Parathyroid adenoma (tissue), 2 donors: ENCODE data around the gene MPIG6B.

Experiments
- H2AFZ ChIP-seq: fragments of 300-600 bp; sonication (generic); one replicate; pipeline ENCODE4 v1.7.0; 2017; ENCODE audit warnings: antibody characterized with exemption, mild to moderate bottlenecking
- H3K27ac ChIP-seq: fragments of 300-600 bp; sonication (generic); one replicate; pipeline ENCODE4 v1.7.0; 2017
- H3K27me3 ChIP-seq: fragments of 300-600 bp; sonication (generic); one replicate; pipeline ENCODE4 v1.7.0; 2017; ENCODE audit warnings: low read length; ENCODE audit not compliant: control insufficient read depth, insufficient read depth
- H3K36me3 ChIP-seq: fragments of 300-600 bp; sonication (generic); one replicate; pipeline ENCODE4 v1.7.0; 2017; ENCODE audit warnings: low read length; ENCODE audit not compliant: control insufficient read depth, insufficient read depth
- H3K4me1 ChIP-seq: fragments of 300-600 bp; sonication (generic); one replicate; pipeline ENCODE4 v1.7.0; 2017; ENCODE audit warnings: control low read depth
- H3K4me2 ChIP-seq: fragments of 300-600 bp; sonication (generic); one replicate; pipeline ENCODE4 v1.7.0; 2017; ENCODE audit warnings: low read length
- H3K4me3 ChIP-seq: fragments of 300-600 bp; sonication (generic); one replicate; pipeline ENCODE4 v1.7.0; 2017; ENCODE audit warnings: low read depth, low read length
- H3K79me2 ChIP-seq: fragments of 300-600 bp; sonication (generic); one replicate; pipeline ENCODE4 v1.7.0; 2017; ENCODE audit warnings: control low read depth
- H3K9ac ChIP-seq: fragments of 300-600 bp; sonication (generic); one replicate; pipeline ENCODE4 v1.7.0; 2017; ENCODE audit warnings: mild to moderate bottlenecking
- H3K9me3 ChIP-seq: fragments of 300-600 bp; sonication (generic); one replicate; pipeline ENCODE4 v1.7.0; 2017; ENCODE audit warnings: low read length; ENCODE audit not compliant: control insufficient read depth
- TF ChIP-seq, protein P1 (sequence below): fragments of 300-600 bp; sonication (generic); IDR thresholded peaks from one replicate; pipeline ENCODE4 v1.7.0; 2017; ENCODE audit warnings: antibody characterized with exemption, mild to moderate bottlenecking
- donor health status: primary hyperparathyroidism.

MPIG6B gene

DNA sequence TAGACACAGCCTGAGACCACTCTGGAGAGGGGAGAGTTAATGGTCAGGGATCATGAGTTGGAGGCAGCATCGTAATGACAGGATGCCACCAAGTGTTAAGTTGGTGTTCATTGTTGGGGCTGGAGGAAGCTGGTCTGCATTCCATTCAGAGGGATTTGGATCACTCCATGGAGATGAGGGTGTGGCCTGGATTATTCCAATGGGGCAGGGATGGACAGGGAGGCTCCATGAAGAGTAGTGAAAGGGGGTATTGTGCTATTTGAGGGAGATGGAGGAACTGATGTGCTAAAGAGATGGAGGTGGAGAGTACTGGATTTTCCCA is 40.4 kb downstream of the MPIG6B start:
- Histone ChIP-seq H3K27ac (no peak overlapping the region), H3K9ac (no peak overlapping the region), H3K36me3 (no peaks in the 10 kb centered on the region), H3K4me1 (no peaks in the 10 kb centered on the region), H2AFZ (no peak overlapping the region), H3K9me3 (no peaks in the 10 kb centered on the region), H3K27me3 (no peaks in the 10 kb centered on the region), H3K79me2 (no peaks in the 10 kb centered on the region), H3K4me2 (no peak overlapping the region), H3K4me3 (no peak overlapping the region)
- TF ChIP-seq, protein P1, sequence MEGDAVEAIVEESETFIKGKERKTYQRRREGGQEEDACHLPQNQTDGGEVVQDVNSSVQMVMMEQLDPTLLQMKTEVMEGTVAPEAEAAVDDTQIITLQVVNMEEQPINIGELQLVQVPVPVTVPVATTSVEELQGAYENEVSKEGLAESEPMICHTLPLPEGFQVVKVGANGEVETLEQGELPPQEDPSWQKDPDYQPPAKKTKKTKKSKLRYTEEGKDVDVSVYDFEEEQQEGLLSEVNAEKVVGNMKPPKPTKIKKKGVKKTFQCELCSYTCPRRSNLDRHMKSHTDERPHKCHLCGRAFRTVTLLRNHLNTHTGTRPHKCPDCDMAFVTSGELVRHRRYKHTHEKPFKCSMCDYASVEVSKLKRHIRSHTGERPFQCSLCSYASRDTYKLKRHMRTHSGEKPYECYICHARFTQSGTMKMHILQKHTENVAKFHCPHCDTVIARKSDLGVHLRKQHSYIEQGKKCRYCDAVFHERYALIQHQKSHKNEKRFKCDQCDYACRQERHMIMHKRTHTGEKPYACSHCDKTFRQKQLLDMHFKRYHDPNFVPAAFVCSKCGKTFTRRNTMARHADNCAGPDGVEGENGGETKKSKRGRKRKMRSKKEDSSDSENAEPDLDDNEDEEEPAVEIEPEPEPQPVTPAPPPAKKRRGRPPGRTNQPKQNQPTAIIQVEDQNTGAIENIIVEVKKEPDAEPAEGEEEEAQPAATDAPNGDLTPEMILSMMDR, result no peak

GRCh38 chr6:31764198-31764597 is 41.0 kb downstream of the MPIG6B start:
- no peak overlapping the region for H2AFZ ChIP-seq
- H3K9ac ChIP-seq, result no peak overlapping the region
- H3K9me3 ChIP-seq, result no peaks in the 10 kb centered on the region
- no peaks in the 10 kb centered on the region for H3K4me1 ChIP-seq
- TF ChIP-seq, protein P1, result no peak
- H3K79me2 ChIP-seq, result no peaks in the 10 kb centered on the region
- H3K4me2 ChIP-seq, result no peak overlapping the region
- no peak overlapping the region for H3K27ac ChIP-seq
- H3K4me3 ChIP-seq, result no peak overlapping the region
- H3K27me3 ChIP-seq, result no peaks in the 10 kb centered on the region
- H3K36me3 ChIP-seq, result no peaks in the 10 kb centered on the region

DNA sequence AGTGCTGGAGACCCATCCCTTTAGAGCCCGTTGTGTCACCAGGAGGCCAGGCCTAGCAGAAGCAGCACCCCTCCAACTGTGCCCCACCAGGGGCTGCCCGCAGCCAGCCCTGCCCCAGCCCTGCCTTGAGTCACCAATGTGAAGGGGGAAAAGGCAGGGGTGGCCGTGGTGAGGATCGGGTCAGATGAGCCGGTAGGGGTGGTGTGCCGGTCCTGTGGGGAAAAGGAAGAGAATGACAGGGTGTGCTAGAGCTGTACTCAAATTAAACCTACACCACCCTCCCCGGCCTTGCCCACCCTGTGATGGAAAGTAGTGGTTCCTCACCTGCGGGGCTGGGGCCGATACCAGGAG is 42.4 kb downstream of the MPIG6B start:
- Histone ChIP-seq H3K27ac (no peak overlapping the region), H3K9ac (no peak overlapping the region), H3K9me3 (no peaks in the 10 kb centered on the region), H3K4me3 (no peak overlapping the region), H2AFZ (no peak overlapping the region), H3K36me3 (no peaks in the 10 kb centered on the region), H3K27me3 (no peaks in the 10 kb centered on the region), H3K79me2 (no peaks in the 10 kb centered on the region), H3K4me2 (no peak overlapping the region), H3K4me1 (no peaks in the 10 kb centered on the region)
- TF ChIP-seq, protein P1, result no peak

DNA sequence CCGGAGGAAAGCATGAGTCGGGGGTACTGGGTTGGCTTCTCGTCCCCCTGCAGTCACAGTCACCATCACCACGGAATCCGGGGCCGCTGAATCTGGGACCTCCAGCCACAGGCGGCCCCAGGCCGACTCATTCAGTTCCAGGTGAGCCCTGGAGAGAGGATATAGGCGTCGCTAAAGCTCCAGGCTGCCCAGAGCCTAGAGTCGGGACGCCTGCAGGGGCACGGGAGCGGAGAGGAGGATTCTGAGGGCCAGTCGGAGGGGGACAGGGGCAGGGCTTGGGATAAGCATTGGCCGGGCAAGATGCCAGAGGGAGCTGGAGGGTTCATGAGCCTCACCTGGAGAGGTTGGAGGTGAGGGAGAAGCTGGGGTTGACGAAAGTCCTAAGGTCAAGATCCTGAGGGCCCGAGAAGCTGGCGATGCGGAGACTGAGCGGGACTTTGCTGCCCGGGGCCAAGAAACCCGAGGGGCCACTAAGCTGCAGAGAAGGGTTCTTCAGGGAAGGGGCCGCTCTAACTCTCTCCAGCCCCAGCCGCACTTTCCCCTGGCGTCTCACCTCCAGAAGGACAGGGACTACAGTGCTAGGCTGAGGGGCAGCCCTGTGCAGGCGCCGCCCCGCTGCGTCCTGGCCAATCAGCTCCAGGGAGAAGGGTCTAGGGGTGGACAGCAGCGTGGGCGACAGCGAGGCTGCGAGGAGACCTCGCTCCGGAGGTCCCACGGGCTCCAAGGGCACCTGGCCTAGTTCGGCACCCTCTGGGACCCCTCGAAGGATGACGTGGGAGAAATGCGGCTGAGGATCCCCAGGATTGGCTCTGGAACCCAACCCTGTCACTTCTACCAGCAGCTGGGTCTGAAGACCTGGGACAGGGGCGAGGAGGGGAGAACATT is 43.0 kb downstream of the MPIG6B start:
- H3K9ac ChIP-seq, result no peak overlapping the region
- H3K36me3 ChIP-seq, result no peaks in the 10 kb centered on the region
- H3K79me2 ChIP-seq, result no peaks in the 10 kb centered on the region
- no peaks in the 10 kb centered on the region for H3K9me3 ChIP-seq
- no peaks in the 10 kb centered on the region for H3K27me3 ChIP-seq
- H3K27ac ChIP-seq, result no peak overlapping the region
- no peaks in the 10 kb centered on the region for H3K4me1 ChIP-seq
- H3K4me3 ChIP-seq, result no peak overlapping the region
- H2AFZ ChIP-seq, result no peak overlapping the region
- H3K4me2 ChIP-seq, result no peak overlapping the region
- TF ChIP-seq, protein P1, result no peak

DNA sequence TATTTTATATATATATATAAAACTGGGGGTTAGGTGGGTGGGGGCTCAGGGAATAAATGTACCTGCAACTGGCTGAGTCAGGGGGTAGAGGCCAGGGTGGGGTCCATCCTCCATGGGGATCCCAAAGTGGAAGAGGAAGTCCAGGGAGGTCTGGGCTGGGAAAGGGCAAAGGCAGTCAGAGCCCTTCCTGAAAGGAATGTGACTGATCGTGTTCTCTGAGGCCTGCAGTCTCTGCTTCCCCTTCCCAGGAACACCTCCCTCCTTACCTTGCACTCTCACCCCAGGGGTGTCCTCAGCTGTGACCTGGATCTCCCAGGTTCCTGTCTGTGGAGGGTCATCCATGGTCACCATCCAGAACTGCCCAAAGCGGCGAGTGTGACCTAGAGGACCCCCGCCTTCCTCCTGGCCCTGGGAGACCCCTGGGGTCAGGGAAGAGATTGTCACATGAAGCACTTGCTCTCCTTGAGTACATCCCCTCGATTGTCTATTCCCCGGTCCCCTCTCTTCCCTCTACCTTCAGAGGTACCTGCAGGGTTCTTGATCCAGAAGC is 44.0 kb downstream of the MPIG6B start:
- H3K27ac ChIP-seq, result no peak overlapping the region
- no peak overlapping the region for H3K4me3 ChIP-seq
- TF ChIP-seq, protein P1, result no peak
- H3K4me1 ChIP-seq, result no peaks in the 10 kb centered on the region
- H3K9ac ChIP-seq, result no peak overlapping the region
- H3K27me3 ChIP-seq, result no peaks in the 10 kb centered on the region
- no peaks in the 10 kb centered on the region for H3K79me2 ChIP-seq
- H3K4me2 ChIP-seq, result no peak overlapping the region
- H3K36me3 ChIP-seq, result no peaks in the 10 kb centered on the region
- no peaks in the 10 kb centered on the region for H3K9me3 ChIP-seq
- H2AFZ ChIP-seq, result no peak overlapping the region
